Liver (tissue), 9 donors: ENCODE data around the gene NXPE3. TPM values are rescaled to one million over a fixed set of nuclear protein-coding genes. Genes with fewer than 3 reads are reported as not detected.
A peak's percentile ranks its signal among the peaks of the same experiment; 100 is the strongest.

Experiments used
- DNase-seq: peaks from one replicate; pipeline ENCODE4 v3.0.0-alpha.2; 2017; ENCODE audit warnings: low spot score
- H3K27ac ChIP-seq, 2 donors: one replicate each; pipeline ENCODE4 v1.7.0; 2013; ENCODE audit warnings: inconsistent platforms in 2 of 2, low read length in 2 of 2, control low read depth in 1 of 2, low read depth in 1 of 2, mild to moderate bottlenecking in 1 of 2
- H3K27me3 ChIP-seq, 4 donors: one replicate each; pipeline versions ENCODE4 v1.6.1 to v1.7.0; 2013; ENCODE audit warnings: low read length in 3 of 4, inconsistent platforms in 1 of 4, mild to moderate bottlenecking in 1 of 4, moderate library complexity in 1 of 4; ENCODE audit not compliant: control insufficient read depth in 4 of 4, insufficient read depth in 4 of 4
- H3K36me3 ChIP-seq, 4 donors: one replicate each; pipeline versions ENCODE4 v1.6.1 to v1.7.0; 2013; ENCODE audit warnings: low read length in 3 of 4, mild to moderate bottlenecking in 3 of 4, low read depth in 1 of 4, moderate library complexity in 1 of 4; ENCODE audit not compliant: control insufficient read depth in 4 of 4, insufficient read depth in 3 of 4
- H3K4me1 ChIP-seq, 4 donors: one replicate each; pipeline versions ENCODE4 v1.6.1 to v1.7.0; 2013; ENCODE audit warnings: low read length in 3 of 4, mild to moderate bottlenecking in 3 of 4, moderate library complexity in 1 of 4; ENCODE audit not compliant: control insufficient read depth in 4 of 4, insufficient read depth in 4 of 4
- H3K4me3 ChIP-seq, 3 donors: one replicate each; pipeline versions ENCODE4 v1.6.1 to v1.7.0; 2013; ENCODE audit warnings: low read length in 3 of 3, control low read depth in 1 of 3, low read depth in 1 of 3, mild to moderate bottlenecking in 1 of 3
- H3K9ac ChIP-seq, 2 donors: one replicate each; pipeline ENCODE4 v1.7.0; 2013; ENCODE audit warnings: low read length in 2 of 2, mild to moderate bottlenecking in 2 of 2, moderate library complexity in 2 of 2, control low read depth in 1 of 2, low read depth in 1 of 2
- H3K9me3 ChIP-seq, 4 donors: one replicate each; pipeline versions ENCODE4 v1.6.1 to v1.7.0; 2013; ENCODE audit warnings: low read length in 3 of 4; ENCODE audit not compliant: control insufficient read depth in 4 of 4
- EGR1 ChIP-seq, 2 donors: IDR thresholded peaks; 2 replicates each; pipeline ENCODE4 v1.6.1; 2016 to 2018; ENCODE audit warnings: antibody characterized with exemption in 2 of 2, low read depth in 2 of 2
- FOXA2 ChIP-seq: IDR thresholded peaks from 2 replicates; pipeline ENCODE4 v1.6.1; 2016; ENCODE audit warnings: antibody characterized with exemption
- GABPA ChIP-seq, 2 donors: IDR thresholded peaks in 1 of 2; conservative IDR thresholded peaks in 1 of 2; 2 replicates each; pipeline ENCODE4 v1.6.1; 2016; ENCODE audit warnings: antibody characterized with exemption in 2 of 2, mild to moderate bottlenecking in 1 of 2, moderate library complexity in 1 of 2
- HNF4A ChIP-seq, 2 donors: conservative IDR thresholded peaks; 2 replicates each; pipeline ENCODE4 v1.6.1; 2016; ENCODE audit warnings: antibody characterized with exemption in 2 of 2, mild to moderate bottlenecking in 2 of 2
- HNF4G ChIP-seq: IDR thresholded peaks from 2 replicates; pipeline ENCODE4 v1.6.1; 2016; ENCODE audit warnings: antibody characterized with exemption
- JUND ChIP-seq, 2 donors: IDR thresholded peaks; 2 replicates each; pipeline ENCODE4 v1.6.1; 2016; ENCODE audit warnings: antibody characterized with exemption in 2 of 2
- MAX ChIP-seq: IDR thresholded peaks from 2 replicates; pipeline ENCODE4 v1.6.1; 2016; ENCODE audit warnings: antibody characterized with exemption
- NR2F2 ChIP-seq: IDR thresholded peaks from 2 replicates; pipeline ENCODE4 v1.6.1; 2016; ENCODE audit warnings: antibody characterized with exemption
- RAD21 ChIP-seq, 2 donors: IDR thresholded peaks; 2 replicates each; pipeline ENCODE4 v1.6.1; 2016; ENCODE audit warnings: antibody characterized with exemption in 2 of 2, mild to moderate bottlenecking in 2 of 2
- RXRA ChIP-seq, 2 donors: IDR thresholded peaks; 2 replicates each; pipeline ENCODE4 v1.6.1; 2017 to 2018; ENCODE audit warnings: antibody characterized with exemption in 2 of 2, mild to moderate bottlenecking in 1 of 2
- SP1 ChIP-seq: IDR thresholded peaks from 2 replicates; pipeline ENCODE4 v1.6.1; 2018; ENCODE audit warnings: antibody characterized with exemption, mild to moderate bottlenecking
- TAF1 ChIP-seq: conservative IDR thresholded peaks from 2 replicates; pipeline ENCODE4 v1.6.1; 2016; ENCODE audit warnings: antibody characterized with exemption, mild to moderate bottlenecking
- YY1 ChIP-seq: IDR thresholded peaks from 2 replicates; pipeline ENCODE4 v1.6.1; 2016; ENCODE audit warnings: antibody characterized with exemption, mild to moderate bottlenecking
- WGBS: extraction: QIAGEN DNeasy Blood & Tissue Kit; methylation state at CpG from one replicate; pipeline ENCODE4 v1.1.7; 2013; 5-methylcytosine and 5-hydroxymethylcytosine counted together
- polyA plus RNA-seq, 2 donors: library from polyadenylated mRNA; stranded (reverse) in 1 of 2; unstranded in 1 of 2; fragments of 200-250 nt in 1 of 2; fragments of >200 nt in 1 of 2; fragmentation: Nextera tagmentation in 1 of 2; extraction: Ambion mirVana in 1 of 2; gene quantifications; one replicate each; pipeline versions ENCODE4 v1.2.1 to v1.2.3, GENCODE V29; 2013 to 2015
- total RNA-seq, 2 donors: library from RNA; depleted of rRNA; stranded (reverse); fragments of >200 nt; gene quantifications; one replicate each; pipeline ENCODE4 v1.2.3, GENCODE V29; 2014
- TF ChIP-seq, protein P1 (sequence below): IDR thresholded peaks from 2 replicates; pipeline ENCODE4 v1.6.1; 2016; ENCODE audit warnings: antibody characterized with exemption, mild to moderate bottlenecking
- TF ChIP-seq, protein P2 (sequence below): IDR thresholded peaks from 2 replicates; pipeline ENCODE4 v1.6.1; 2016; ENCODE audit warnings: antibody characterized with exemption
- TF ChIP-seq, protein P3 (sequence below): fragments of 150-350 bp; IDR thresholded peaks from 2 replicates; pipeline ENCODE4 v1.5.1; 2017; ENCODE audit warnings: improper control_type of control experiment, low read depth, low read length; ENCODE audit not compliant: missing input control
- donor health status: healthy.
- donor health status: healthy.
- donor health status: healthy.
- donor health status: healthy.
- donor health status: healthy.

The NXPE3 gene
- total and polyA plus RNA-seq, 4 donors, result 1.1 to 2.7 (median 1.7) TPM

- TF ChIP-seq RXRA (IDR thresholded peaks at IDR 0.05) (peak in 1 of 2 donors; percentile 6), YY1 (no peak)
- H3K9ac ChIP-seq, result no peak overlapping the region
- H3K27ac ChIP-seq, result no peak overlapping the region
- DNase-seq, result no peak
- no peaks in the 10 kb centered on the region for H3K9me3 ChIP-seq
- no peak overlapping the region for H3K4me3 ChIP-seq
- H3K36me3 ChIP-seq, result peaks cover 0 to under 1% (median 0%) of the 10 kb centered on the region in 4 donors
- H3K4me1 ChIP-seq, result peaks cover 4 to 25% (median 19%) of the 10 kb centered on the region in 4 donors
- H3K27me3 ChIP-seq, result no peaks in the 10 kb centered on the region
These were observed 88.5 kb downstream of the NXPE3 start for GRCh38 chr3:101867511-101867910.

DNA sequence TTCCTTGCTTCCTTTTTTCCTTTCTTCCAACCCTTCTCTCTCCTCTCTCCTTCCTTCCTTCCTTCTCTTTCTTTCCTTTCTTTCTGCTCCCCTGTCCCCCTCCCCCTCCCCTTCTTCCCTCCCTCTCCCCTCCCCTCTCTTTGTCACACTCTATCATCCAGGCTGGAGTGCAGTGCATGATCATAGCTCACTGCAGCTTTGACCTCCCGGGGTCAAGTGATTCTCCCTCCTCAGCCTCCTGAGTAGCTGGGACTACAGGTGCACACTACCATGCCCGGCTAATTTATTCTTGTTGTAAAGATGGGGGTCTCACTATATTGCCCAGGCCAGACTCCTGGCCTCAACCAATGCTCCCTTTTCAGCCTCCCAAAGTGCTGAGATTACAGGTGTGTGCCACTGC is 89.0 kb downstream of the NXPE3 start:
- peaks cover 4 to 25% (median 19%) of the 10 kb centered on the region in 4 donors for H3K4me1 ChIP-seq
- TF ChIP-seq GABPA (IDR thresholded peaks at IDR 0.05 in 1 of 2, conservative IDR thresholded peaks at IDR 0.05 in 1 of 2) (no peak), MAX (no peak), TAF1 (no peak), RAD21 (IDR thresholded peaks at IDR 0.05) (no peak), JUND (IDR thresholded peaks at IDR 0.05) (no peak), RXRA (IDR thresholded peaks at IDR 0.05) (no peak), NR2F2 (no peak), SP1 (no peak), EGR1 (IDR thresholded peaks at IDR 0.05; ENCODE audit: low read depth in 2 of 2) (no peak), HNF4G (no peak), FOXA2 (no peak), YY1 (no peak), HNF4A (conservative IDR thresholded peaks at IDR 0.05) (no peak)
- TF ChIP-seq, protein P1, sequence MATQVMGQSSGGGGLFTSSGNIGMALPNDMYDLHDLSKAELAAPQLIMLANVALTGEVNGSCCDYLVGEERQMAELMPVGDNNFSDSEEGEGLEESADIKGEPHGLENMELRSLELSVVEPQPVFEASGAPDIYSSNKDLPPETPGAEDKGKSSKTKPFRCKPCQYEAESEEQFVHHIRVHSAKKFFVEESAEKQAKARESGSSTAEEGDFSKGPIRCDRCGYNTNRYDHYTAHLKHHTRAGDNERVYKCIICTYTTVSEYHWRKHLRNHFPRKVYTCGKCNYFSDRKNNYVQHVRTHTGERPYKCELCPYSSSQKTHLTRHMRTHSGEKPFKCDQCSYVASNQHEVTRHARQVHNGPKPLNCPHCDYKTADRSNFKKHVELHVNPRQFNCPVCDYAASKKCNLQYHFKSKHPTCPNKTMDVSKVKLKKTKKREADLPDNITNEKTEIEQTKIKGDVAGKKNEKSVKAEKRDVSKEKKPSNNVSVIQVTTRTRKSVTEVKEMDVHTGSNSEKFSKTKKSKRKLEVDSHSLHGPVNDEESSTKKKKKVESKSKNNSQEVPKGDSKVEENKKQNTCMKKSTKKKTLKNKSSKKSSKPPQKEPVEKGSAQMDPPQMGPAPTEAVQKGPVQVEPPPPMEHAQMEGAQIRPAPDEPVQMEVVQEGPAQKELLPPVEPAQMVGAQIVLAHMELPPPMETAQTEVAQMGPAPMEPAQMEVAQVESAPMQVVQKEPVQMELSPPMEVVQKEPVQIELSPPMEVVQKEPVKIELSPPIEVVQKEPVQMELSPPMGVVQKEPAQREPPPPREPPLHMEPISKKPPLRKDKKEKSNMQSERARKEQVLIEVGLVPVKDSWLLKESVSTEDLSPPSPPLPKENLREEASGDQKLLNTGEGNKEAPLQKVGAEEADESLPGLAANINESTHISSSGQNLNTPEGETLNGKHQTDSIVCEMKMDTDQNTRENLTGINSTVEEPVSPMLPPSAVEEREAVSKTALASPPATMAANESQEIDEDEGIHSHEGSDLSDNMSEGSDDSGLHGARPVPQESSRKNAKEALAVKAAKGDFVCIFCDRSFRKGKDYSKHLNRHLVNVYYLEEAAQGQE, result no peak
- TF ChIP-seq, protein P2, sequence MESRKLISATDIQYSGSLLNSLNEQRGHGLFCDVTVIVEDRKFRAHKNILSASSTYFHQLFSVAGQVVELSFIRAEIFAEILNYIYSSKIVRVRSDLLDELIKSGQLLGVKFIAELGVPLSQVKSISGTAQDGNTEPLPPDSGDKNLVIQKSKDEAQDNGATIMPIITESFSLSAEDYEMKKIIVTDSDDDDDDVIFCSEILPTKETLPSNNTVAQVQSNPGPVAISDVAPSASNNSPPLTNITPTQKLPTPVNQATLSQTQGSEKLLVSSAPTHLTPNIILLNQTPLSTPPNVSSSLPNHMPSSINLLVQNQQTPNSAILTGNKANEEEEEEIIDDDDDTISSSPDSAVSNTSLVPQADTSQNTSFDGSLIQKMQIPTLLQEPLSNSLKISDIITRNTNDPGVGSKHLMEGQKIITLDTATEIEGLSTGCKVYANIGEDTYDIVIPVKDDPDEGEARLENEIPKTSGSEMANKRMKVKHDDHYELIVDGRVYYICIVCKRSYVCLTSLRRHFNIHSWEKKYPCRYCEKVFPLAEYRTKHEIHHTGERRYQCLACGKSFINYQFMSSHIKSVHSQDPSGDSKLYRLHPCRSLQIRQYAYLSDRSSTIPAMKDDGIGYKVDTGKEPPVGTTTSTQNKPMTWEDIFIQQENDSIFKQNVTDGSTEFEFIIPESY, result no peak
- TF ChIP-seq, protein P3, sequence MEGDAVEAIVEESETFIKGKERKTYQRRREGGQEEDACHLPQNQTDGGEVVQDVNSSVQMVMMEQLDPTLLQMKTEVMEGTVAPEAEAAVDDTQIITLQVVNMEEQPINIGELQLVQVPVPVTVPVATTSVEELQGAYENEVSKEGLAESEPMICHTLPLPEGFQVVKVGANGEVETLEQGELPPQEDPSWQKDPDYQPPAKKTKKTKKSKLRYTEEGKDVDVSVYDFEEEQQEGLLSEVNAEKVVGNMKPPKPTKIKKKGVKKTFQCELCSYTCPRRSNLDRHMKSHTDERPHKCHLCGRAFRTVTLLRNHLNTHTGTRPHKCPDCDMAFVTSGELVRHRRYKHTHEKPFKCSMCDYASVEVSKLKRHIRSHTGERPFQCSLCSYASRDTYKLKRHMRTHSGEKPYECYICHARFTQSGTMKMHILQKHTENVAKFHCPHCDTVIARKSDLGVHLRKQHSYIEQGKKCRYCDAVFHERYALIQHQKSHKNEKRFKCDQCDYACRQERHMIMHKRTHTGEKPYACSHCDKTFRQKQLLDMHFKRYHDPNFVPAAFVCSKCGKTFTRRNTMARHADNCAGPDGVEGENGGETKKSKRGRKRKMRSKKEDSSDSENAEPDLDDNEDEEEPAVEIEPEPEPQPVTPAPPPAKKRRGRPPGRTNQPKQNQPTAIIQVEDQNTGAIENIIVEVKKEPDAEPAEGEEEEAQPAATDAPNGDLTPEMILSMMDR, result no peak
- no peaks in the 10 kb centered on the region for H3K27me3 ChIP-seq
- H3K27ac ChIP-seq, result peak overlapping the region; percentile 14 to 32
- no peaks in the 10 kb centered on the region for H3K36me3 ChIP-seq
- WGBS, result 92% methylated on average over 2 of the region's 2 CpGs
- DNase-seq, result no peak
- no peak overlapping the region for H3K9ac ChIP-seq
- no peak overlapping the region for H3K4me3 ChIP-seq
- no peaks in the 10 kb centered on the region for H3K9me3 ChIP-seq
